ENCODE measurements around the gene DBX2. TPM values are rescaled to one million over a fixed set of nuclear protein-coding genes. Genes with fewer than 3 reads are reported as not detected.
A peak's percentile ranks its signal among the peaks of the same experiment; 100 is the strongest.

DBX2 gene
- total RNA-seq, 1 experiment from 2014 or later, result 0.35 TPM

GRCh38 chr12:45051572-45052125, 750 bp upstream of the DBX2 start:
- Mint-ChIP-seq H3K4me3 (peak overlapping the region; percentile 88), H3K9me3 (no peaks in the 10 kb centered on the region), H3K36me3 (no peaks in the 10 kb centered on the region), H3K27me3 (ENCODE audit: low read depth) (peaks cover 47% of the 10 kb centered on the region), H3K4me1 (peaks cover 19% of the 10 kb centered on the region), H3K27ac (no peak overlapping the region)
- CTCF ChIA-PET, result interaction anchor here (0.9 to 1.1 kb wide), 2 partner anchors 25 to 79 kb away, joined by 3 to 10 read pairs; no protein-coding TSS in a partner anchor
- no peak for TF ChIP-seq E2F5 (CRISPR knock-in tag; IDR thresholded peaks at IDR 0.05)
- TF ChIP-seq ZNF219 (CRISPR knock-in tag; IDR thresholded peaks at IDR 0.05; ENCODE audit: borderline replicate concordance), result no peak
- no peak for TF ChIP-seq NR1H2 (CRISPR knock-in tag; IDR thresholded peaks at IDR 0.05)
- no peak for TF ChIP-seq SMAD3 (CRISPR knock-in tag; IDR thresholded peaks at IDR 0.05; ENCODE audit: borderline replicate concordance)
- TF ChIP-seq ETV6 (CRISPR knock-in tag; IDR thresholded peaks at IDR 0.05), result no peak
- no peak for TF ChIP-seq TEAD4 (CRISPR knock-in tag; IDR thresholded peaks at IDR 0.05)
- POLR2A ChIA-PET, result no interaction called here
- no peak for DNase-seq (ENCODE audit: low spot score)
- peak; percentile 9 for ATAC-seq

- H3K36me3 Mint-ChIP-seq, result no peaks in the 10 kb centered on the region
- POLR2A ChIA-PET, result no interaction called here
- CTCF ChIA-PET, result interaction anchor here (0.7 to 2.4 kb wide), 10 partner anchors 14 to 494 kb away, joined by 3 to 11 read pairs (median 4); partner anchors contain the start of gene NELL2
- H3K27ac Mint-ChIP-seq, result no peak overlapping the region
- H3K27me3 Mint-ChIP-seq (ENCODE audit: low read depth), result peaks cover 47% of the 10 kb centered on the region
- DNase-seq (ENCODE audit: low spot score) (peak; percentile 64), ATAC-seq (peak; percentile 77)
- peaks cover 16% of the 10 kb centered on the region for H3K4me1 Mint-ChIP-seq
- H3K9me3 Mint-ChIP-seq, result no peaks in the 10 kb centered on the region
- peak overlapping the region; percentile 88 for H3K4me3 Mint-ChIP-seq
- TF ChIP-seq ZNF425 (CRISPR knock-in tag; conservative IDR thresholded peaks at IDR 0.05) (no peak), EMX1 (CRISPR knock-in tag; IDR thresholded peaks at IDR 0.05) (no peak), MYBL2 (CRISPR knock-in tag; IDR thresholded peaks at IDR 0.05) (no peak), ZMAT4 (CRISPR knock-in tag; IDR thresholded peaks at IDR 0.05) (no peak), HMGXB4 (CRISPR knock-in tag; IDR thresholded peaks at IDR 0.05) (peak; percentile 50; the same call in 1 of the 2 replicates), PRDM15 (CRISPR knock-in tag; IDR thresholded peaks at IDR 0.05) (no peak), MAX (CRISPR knock-in tag; IDR thresholded peaks at IDR 0.05) (0 out of 2 replicates have a peak, but pooled peaks have one; percentile 39), ZNF512 (CRISPR knock-in tag; IDR thresholded peaks at IDR 0.05; ENCODE audit: borderline replicate concordance) (no peak), AR (CRISPR knock-in tag; IDR thresholded peaks at IDR 0.05) (no peak), IRF1 (CRISPR knock-in tag; IDR thresholded peaks at IDR 0.05) (no peak)
These were observed 768 bp downstream of the DBX2 start for GRCh38 chr12:45049912-45050750.
